NCI-H1105 treated with DMSO at 0.1 percent for 48 hours (cell line): ENCODE measurements around the gene EXD3.

Experiments
- DNase-seq: peaks from one replicate; lab custom pipeline; 2025; lab: John Stamatoyannopoulos, UW

EXD3 gene

DNA sequence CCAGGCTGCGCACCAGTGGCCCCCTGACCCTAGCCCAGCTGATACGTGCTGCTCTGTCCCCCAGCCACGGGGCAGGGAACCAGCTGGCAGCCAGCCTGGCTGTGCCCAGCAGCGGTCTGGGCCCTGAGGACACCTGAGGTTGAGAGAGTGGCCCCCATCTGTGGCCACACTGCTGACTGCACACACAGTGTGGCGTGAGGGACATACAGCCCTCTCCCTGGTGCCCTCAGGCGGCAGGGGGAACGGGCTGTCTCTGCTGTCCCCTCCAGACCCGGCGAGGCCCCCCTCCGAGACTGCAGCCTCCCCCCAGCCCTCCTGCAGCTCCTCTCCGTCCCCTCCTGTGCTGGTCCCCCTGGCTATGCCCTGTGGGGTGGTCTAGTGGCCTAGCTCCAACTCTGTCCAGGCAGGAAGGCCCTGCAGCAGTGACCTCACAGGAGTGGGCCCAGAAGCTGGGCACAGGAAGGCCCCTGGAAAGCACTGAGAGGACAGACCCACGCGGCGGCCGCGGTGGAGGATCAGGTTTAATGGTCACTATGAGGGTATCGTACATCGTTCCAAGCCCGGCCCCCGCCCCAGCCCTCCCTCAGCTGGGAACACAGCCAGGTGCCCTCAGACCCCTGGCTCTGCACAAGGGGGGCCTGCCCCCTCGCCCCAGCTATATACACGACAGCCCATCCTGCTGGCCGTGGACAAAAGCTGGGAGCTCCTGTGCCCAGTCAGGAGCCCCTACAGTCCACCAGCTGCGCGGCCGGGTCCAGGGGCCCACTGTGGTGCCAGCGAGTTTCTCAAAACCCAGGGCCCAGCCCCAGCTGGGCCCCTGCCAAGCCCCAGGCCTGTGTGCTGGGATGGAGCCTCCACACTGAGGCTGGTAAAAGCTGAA is 25.0 kb upstream of the EXD3 start:
- DNase-seq = no peak

DNA sequence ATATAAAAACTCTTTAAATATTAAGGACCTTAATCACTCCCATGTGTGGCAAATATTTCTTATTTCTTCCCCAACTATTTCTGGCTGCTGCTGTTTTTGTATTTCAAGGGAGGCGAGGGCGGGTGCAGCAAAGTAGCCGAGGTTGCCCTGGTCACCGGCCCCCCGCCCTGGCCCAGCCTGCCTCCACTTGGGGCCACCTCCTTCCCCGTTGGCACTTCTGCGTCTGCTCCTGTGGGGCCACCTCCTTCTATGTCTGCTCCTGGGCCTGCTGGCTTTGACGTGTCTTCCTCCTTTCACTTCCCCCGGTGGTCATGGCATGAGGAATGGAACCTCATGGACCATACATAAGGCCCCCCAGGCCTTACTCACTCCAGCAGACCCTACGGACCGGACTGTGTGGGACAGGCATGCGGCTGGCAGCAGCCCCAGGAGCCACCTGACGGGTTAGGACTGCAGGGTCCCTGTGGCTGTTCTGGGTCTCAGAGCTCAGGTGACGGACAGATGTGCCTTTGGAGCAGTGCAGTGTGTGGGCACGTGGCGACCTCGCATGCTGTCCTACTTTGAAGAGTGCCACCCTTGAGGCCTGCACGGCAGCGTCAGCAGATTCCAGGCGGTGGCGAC is 24.0 kb upstream of the EXD3 start:
- no peak for DNase-seq

GRCh38 chr9:137445930-137446431 is 23.0 kb upstream of the EXD3 start:
- peak; percentile 35 for DNase-seq

GRCh38 chr9:137445275-137445807 is 22.4 kb upstream of the EXD3 start:
- DNase-seq = peak; percentile 57

DNA sequence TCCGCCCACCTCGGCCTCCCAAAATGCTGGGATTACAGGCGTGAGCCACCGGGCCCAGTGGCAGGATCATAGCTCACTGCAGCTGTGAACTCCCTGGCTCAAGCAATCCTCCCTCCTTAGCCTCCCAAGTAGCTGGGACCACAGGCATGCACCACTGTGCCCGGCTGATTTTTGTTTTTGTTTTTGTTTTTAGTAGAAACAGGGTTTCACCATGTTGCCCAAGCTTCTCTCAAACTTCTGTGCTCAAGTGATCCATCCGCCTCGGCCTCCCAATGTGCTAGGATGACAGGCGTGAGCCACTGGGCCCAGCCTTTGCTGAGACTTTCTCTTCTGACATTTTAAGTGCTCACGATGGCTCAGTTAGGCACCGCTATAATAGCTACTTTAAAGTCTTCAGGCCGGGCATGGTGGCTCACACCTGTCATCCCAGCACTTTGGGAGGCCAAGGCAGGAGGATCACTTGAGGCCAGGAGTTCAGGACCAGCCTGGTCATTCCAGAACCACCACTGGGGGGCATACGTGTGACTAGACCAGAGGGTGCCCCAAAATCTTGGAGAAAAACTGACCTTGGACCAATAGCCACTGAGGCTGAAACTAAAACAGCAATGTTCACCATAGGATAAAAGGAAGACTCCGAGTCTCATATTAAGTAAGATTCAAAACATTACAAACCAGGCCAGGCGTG is 21.3 kb upstream of the EXD3 start:
- no peak for DNase-seq

GRCh38 chr9:137441935-137442321 is 19.0 kb upstream of the EXD3 start:
- DNase-seq = no peak

GRCh38 chr9:137441289-137441934 is 18.4 kb upstream of the EXD3 start, which contains the start of gene ENTPD8:
ENTPD8 (minus strand) TSS chr9:137441357; CDS start chr9:137438285, 3,072 bp downstream.
- DNase-seq = peak; percentile 67

DNA sequence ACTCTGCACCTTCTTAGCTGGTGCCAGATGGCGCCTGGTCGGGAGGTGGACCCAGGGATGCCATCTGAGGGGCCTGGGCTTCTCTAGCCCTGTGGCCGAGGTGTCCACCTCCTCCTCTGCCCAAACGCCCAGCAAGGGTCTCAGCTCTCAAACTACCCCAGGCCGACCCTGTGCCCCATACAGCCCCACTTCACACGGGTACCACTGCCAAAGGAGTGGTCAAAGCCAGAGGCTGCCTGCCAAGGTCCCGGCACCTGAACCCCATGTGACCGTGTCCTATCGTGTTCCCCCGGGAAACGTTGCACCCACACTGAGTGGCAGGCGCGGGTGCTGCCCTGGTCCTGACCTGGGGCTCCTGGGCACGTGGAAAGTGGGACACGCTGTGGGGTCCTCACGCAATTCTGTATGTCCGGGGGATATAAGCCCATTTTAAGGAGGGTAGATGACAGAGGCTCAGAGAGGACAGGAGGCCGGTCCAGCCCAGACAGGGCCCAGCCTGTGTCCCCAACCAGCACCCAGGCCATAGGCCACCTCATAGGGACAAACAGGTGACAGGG is 16.3 kb upstream of the EXD3 start:
- no peak for DNase-seq

DNA sequence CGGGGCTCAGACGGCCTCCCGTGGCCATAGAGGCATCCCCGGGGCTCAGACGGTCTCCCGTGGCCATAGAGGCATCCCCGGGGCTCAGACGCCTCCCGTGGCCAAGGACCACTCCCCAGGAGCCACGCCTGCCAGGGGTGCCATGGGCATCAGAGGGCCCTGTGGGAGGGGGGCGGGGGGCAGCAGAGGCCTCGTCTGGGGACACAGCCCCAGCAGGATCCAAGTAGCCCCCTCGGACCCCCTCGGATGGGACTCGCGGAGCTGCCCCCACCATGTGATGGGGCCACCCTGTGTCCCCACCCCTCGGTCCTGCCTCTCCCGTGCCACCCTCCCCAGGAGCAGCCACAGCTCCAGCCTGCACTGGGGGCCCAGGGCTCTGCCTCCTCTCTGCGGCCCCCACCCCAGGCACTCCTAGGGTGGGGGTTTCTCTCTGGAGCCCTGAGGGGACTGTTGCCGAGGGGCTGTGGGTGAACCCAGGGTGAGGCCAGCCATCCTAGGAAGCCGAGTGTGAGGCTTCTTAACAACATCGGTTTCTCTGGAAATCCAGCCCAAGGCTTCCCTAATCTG is 15.7 kb upstream of the EXD3 start:
- no peak for DNase-seq

DNA sequence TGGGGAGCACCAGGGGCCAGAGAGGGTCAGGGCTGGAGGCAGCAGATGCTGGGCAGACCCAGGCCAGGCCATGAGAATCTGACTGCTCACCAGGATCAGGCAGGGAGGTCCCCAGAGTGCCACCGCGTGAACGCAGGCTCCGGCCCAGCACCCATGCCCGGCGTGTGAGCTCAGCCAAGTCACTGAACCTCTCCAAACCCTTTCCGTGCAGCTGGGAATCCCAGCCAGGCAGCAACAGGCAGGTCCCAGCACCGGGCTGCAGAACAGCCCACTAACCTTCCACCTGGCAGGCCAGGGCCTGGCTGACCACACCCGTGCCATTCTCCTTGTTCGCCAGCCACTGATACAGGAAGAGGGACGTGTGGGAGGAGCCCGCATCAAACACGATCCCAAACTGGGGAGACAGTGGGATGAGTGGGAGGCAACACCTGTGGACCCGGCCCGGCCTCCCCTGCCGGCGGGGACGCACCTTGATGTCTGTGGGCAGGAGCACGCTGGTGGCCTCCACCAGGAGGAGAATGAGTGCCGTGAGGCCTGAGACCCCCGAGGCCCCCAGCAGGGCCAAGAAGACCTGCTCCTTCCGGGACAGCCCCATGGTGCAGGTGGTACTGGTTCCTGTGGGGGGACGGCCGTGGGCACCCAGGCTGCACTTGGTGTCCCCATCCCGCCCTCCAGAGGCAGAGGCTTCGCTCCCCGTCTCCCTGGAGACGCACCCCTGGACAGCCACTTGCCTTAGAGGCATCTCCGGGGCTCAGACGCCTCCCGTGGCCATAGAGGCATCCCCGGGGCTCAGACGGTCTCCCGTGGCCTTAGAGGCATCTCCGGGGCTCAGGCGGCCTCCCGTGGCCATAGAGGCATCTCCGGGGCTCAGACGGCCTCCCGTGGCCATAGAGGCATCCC is 15.0 kb upstream of the EXD3 start:
- DNase-seq = no peak

GRCh38 chr9:137436761-137437600 is 14.0 kb upstream of the EXD3 start:
- DNase-seq = no peak

DNA sequence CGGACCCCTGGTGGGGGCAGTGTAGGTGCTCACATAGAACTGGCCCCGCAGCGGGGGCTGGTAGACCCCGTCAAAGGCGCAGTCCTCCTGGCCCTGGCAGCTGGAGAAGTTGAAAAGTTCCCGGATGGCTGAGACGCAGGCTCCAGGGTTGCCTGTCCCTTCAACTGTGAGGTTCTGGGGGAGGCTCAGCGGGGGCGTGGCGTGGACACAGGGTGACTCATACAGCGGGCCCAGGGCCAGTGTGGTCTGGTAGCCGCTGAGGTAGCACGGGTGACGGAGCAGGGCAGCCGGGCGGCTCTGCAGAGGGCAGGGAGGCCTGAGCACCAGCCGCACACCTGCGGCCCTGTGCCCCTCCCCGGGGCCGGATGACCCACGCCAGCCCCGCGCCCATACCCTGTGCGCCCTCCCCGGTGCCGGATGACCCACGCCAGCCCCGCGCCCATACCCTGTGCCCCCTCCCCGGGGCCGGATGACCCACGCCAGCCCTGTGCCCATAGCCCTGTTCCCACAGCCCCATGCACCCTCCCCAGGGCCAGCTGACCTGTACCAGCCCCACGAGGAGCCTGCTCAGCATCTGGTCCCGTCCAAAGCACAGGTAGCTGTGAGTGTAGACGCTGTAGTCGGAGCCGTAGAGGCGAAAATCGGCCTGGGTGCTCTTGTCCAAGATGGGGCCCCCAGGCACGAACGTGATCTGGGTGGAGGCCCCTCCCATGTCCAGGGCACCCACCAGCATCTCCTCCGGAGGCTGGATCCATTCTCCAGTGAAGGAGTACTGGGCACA is 13.2 kb upstream of the EXD3 start:
- DNase-seq = no peak

DNA sequence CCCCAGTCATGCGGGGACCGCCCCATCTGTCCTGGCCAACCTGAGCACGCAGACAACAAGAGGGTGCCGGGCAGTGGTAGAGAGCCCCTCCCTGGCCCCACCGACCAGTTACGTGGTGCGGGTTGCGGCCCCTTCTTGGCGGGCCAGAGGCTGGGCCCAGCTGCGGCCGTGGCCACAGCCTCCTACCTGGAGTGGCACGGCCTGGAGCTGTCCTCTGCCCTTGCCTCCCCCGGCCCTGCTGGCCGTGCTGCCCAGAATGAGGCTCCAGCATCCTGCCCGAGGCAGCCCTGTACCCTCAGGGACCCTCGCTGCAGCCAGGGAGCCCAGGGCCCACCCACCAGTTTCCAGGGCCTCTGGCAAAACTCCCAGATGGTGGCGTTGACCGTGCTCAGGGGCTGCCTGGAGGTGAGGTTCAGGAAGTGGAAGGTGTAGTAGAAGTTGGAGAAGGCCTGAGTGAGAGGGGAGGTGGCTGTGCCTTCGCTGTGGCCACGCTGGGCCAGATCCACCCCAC is 12.5 kb upstream of the EXD3 start:
- DNase-seq = no peak

- DNase-seq = no peak
These were observed 11.8 kb upstream of the EXD3 start for GRCh38 chr9:137434498-137435380.

GRCh38 chr9:137433916-137434431 is 11.0 kb upstream of the EXD3 start:
- no peak for DNase-seq

- no peak for DNase-seq
These were observed 10.5 kb upstream of the EXD3 start for GRCh38 chr9:137433349-137433915.
